IPS-18c (cell line): ENCODE data around the gene SH3RF3.

Source experiments
- H3K4me3 ChIP-seq: 2 replicates; pipeline ENCODE4 v1.7.0; 2013; ENCODE audit warnings: low read depth, mild to moderate bottlenecking, low read length, moderate library complexity; ENCODE audit not compliant: insufficient read depth
- H3K9me3 ChIP-seq: one replicate; pipeline ENCODE4 v1.6.1; 2013; ENCODE audit warnings: mild to moderate bottlenecking, low read length, moderate library complexity; ENCODE audit not compliant: control insufficient read depth, insufficient read depth

The SH3RF3 gene

DNA sequence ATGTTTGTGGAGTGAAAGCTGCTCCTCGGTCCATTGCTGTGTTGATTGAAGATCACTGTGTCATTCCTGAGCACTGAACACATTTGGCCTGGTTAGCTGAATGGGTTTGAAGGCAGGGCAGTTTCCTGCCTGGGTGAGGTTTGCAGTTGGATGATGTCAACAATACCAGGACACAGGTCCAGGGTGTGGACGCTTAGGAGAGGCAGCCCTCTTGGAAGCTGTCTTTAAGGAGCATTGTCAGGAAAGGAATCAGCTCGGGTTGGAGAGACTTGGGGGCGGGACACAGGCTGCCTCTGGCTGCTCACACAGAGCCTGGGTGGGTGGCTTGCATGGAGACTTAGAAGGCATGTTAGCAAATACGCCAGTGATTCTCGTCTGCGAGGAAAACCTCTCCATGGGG, 247.1 kb downstream of the SH3RF3 start:
- peaks cover 3% of the 10 kb centered on the region for H3K9me3 ChIP-seq
- no peak overlapping the region for H3K4me3 ChIP-seq

- Histone ChIP-seq H3K9me3 (peaks cover 3% of the 10 kb centered on the region), H3K4me3 (no peak overlapping the region)
Observed at GRCh38 chr2:109376796-109377495, 247.9 kb downstream of the SH3RF3 start.

DNA sequence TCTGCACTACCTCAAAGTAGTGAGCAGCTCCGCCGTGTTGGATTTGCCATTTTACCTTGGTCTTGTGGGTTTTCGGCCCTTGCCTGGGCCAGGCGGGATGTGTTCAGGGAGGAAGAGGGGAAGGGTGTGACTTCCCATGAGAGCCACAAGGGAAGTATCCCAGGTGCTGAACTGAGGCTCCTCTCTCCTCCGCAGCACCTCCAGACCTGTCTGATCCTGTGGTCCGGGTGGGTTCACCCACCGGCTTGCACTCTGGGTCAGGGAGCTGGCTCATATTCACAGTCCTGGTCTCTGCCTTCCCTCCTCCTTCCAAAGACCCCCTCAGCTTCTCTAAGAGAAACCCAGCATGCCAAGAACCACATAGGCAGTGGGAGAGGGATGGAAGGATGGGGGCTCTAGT, 249.0 kb downstream of the SH3RF3 start:
- H3K4me3 ChIP-seq: no peak overlapping the region
- H3K9me3 ChIP-seq: peaks cover 3% of the 10 kb centered on the region

DNA sequence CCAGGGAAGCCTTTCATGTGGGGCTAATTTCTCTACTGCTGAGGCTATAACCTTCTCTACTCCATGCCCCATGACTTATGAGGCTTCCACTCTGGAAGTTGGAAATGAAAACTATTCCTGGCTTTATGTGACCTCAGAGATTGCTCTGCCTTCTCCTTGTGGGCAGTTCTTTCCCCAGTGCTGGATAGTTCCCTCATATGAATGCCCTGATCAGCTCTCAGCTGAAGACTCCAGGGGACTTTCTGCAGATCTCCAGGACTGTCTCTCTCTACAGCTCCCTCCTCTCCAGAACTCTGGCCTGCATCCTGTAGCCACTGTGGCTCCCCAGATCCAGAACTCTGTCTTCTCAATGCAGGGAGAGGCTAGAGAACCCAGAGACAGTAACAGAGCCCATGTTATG, 249.7 kb downstream of the SH3RF3 start:
- no peak overlapping the region for H3K4me3 ChIP-seq
- H3K9me3 ChIP-seq: peaks cover 3% of the 10 kb centered on the region

DNA sequence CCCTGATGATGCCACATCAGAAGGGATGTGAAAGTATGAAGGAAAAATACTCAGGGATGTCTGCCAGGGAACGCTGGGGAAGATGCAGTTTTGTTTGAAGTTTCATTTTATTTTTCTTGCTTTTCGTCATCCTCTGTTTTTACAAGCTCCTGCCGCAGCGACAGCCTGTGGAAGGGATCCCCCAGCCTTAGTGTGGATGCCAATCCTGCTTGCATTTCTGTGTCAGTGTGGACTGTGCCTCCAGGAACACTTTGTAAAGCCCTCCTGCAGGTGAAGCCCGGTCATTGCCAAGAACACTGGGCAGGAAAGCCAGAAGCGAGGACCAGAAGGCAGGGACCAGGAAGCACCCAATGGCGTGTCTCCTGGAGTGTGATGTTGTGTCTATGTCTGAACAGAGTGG, 250.5 kb downstream of the SH3RF3 start:
- Histone ChIP-seq H3K4me3 (no peak overlapping the region), H3K9me3 (no peaks in the 10 kb centered on the region)

GRCh38 chr2:109380502-109381326, 251.7 kb downstream of the SH3RF3 start:
- Histone ChIP-seq H3K4me3 (no peak overlapping the region), H3K9me3 (no peaks in the 10 kb centered on the region)

DNA sequence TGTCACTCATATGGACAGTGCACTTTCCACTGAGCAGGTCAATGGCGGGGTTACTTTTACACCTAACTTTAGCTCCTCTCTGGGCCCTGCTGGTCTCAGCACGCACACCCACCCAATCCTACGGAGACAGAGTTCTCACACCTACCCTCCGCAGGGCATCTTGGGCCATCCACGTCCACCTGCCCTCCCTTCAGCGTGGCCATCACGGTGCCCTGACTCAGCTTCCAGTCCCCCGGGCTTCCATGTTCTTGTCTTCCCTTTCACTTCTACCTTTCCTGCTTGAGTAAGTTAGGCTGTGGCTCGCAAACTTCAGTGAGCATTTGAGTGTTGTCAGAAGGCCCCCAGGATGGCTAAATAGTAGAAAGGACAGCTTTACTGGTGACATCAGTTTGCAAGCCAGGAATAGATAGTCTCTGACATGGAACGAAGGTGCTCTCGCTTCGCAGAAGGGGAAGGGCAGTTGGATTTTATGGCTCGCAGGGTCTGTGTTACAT, 252.4 kb downstream of the SH3RF3 start:
- no peak overlapping the region for H3K4me3 ChIP-seq
- no peaks in the 10 kb centered on the region for H3K9me3 ChIP-seq

- Histone ChIP-seq H3K4me3 (no peak overlapping the region), H3K9me3 (no peaks in the 10 kb centered on the region)
Observed at GRCh38 chr2:109382226-109382895, 253.4 kb downstream of the SH3RF3 start.

GRCh38 chr2:109382951-109383350, 253.9 kb downstream of the SH3RF3 start:
- Histone ChIP-seq H3K4me3 (no peak overlapping the region), H3K9me3 (no peaks in the 10 kb centered on the region)

DNA sequence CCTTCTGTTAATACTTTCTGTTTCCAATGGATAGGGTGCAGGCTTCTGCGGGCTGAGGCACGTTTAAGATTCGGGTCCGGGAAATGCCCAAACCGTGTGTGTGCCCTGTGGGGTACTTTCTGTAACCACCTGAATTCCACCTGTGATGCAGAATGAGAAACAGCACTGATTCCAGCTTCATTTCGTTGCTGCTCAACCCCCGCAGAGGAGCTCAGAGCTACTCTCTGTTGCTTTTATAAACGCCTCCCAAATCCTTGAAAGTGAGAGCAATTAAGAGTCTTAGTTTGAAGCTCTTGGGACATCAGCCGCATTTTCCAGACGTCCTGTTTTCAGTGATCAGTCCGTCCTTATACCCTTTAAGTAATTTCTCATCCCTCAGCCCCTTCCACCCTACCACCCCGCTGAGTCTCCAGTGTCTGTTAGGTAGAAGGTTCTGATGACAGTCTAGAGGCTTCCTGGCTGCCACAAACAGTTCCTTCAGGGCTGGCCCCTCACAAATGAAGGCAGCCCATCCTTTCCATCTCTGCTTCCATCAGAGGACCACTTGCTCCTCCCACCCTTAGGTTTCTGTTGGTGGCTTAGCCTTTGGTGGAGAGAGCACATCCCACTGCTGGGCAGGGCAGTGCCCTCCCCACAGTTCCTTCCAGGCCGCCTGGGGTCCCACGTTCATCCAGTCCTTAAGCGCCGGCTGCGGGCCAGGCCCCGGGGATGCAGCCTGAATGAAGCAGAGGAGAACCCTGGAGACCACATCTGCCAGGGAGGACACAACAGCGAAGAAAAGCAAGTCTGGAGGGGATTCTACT, 254.7 kb downstream of the SH3RF3 start:
- Histone ChIP-seq H3K9me3 (no peaks in the 10 kb centered on the region), H3K4me3 (no peak overlapping the region)

- no peaks in the 10 kb centered on the region for H3K9me3 ChIP-seq
Observed at GRCh38 chr2:109384308-109385271, 255.6 kb downstream of the SH3RF3 start.

DNA sequence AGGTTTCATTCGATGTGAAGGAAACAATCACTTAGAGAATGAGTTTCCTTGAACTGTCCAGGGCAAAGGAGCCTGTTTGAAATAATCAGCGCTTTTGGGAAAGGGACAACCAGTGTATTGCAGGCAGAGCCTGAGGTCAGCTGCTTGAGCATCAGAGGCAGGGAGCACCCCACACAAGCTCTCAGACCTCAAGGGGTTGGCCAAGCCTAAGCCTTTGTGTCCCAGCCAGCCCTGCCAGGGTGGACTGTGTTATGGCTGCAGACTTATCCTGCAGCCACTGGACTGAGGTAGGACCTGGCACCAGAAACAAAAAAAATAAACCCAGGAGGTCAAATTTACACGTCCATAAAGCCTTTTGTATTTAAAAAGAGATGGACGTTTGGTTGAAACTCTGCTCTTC, 256.5 kb downstream of the SH3RF3 start:
- H3K9me3 ChIP-seq: no peaks in the 10 kb centered on the region
- H3K4me3 ChIP-seq: no peak overlapping the region

More at GRCh38 chr2:109384308-109385271, 255.6 kb downstream of the SH3RF3 start:
- no peak overlapping the region for H3K4me3 ChIP-seq

- Histone ChIP-seq H3K4me3 (no peak overlapping the region), H3K9me3 (no peaks in the 10 kb centered on the region)
Observed at GRCh38 chr2:109386004-109386695, 257.1 kb downstream of the SH3RF3 start.

GRCh38 chr2:109387221-109387735, 258.3 kb downstream of the SH3RF3 start:
- H3K9me3 ChIP-seq: no peaks in the 10 kb centered on the region
- no peak overlapping the region for H3K4me3 ChIP-seq

GRCh38 chr2:109387778-109388469, 258.9 kb downstream of the SH3RF3 start:
- Histone ChIP-seq H3K4me3 (no peak overlapping the region), H3K9me3 (no peaks in the 10 kb centered on the region)
